AG09319 (cell line): ENCODE results near the gene CLECL1.

ENCODE experiments used
- DNase-seq: peaks from one replicate; pipeline ENCODE4 v3.0.0-alpha.2; 2010; ENCODE audit warnings: low read depth; ENCODE audit errors: extremely low read depth
- TF ChIP-seq, protein P1 (sequence below): IDR thresholded peaks from 2 replicates; pipeline ENCODE4 v1.5.1; 2011; ENCODE audit warnings: low read depth, mild to moderate bottlenecking, inconsistent platforms, low read length, moderate library complexity

The CLECL1 gene

DNA sequence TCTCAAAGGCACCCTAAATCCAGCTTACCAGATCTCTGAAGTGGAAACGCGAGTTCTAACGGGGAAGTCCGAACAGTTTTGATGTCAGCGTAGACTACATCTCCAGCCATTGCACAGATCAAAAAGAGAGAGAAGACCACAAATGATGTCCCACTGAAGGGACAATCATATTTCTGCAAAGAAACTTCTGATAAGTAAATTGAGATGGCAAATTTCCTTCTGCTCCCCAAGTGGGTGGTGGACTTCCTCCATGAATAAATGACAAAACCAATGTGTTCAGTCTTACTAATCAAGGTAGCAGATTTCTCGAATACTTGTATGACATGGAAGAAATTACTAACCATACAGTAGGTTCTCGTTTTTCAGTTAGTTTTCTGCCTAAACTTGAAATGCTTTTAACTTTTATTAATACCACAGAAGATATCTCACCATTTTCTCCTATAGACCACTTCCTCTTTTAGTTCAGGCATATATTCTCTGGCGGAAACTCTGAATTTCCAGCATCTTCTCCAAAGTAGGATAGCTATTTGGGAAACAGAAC is at the start of gene CLECL1:
Gene CLECL1, minus strand, starts transcription at position 177 of the 541 bp plus-strand sequence.
- no peak for DNase-seq
- TF ChIP-seq, protein P1, sequence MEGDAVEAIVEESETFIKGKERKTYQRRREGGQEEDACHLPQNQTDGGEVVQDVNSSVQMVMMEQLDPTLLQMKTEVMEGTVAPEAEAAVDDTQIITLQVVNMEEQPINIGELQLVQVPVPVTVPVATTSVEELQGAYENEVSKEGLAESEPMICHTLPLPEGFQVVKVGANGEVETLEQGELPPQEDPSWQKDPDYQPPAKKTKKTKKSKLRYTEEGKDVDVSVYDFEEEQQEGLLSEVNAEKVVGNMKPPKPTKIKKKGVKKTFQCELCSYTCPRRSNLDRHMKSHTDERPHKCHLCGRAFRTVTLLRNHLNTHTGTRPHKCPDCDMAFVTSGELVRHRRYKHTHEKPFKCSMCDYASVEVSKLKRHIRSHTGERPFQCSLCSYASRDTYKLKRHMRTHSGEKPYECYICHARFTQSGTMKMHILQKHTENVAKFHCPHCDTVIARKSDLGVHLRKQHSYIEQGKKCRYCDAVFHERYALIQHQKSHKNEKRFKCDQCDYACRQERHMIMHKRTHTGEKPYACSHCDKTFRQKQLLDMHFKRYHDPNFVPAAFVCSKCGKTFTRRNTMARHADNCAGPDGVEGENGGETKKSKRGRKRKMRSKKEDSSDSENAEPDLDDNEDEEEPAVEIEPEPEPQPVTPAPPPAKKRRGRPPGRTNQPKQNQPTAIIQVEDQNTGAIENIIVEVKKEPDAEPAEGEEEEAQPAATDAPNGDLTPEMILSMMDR, result no peak

DNA sequence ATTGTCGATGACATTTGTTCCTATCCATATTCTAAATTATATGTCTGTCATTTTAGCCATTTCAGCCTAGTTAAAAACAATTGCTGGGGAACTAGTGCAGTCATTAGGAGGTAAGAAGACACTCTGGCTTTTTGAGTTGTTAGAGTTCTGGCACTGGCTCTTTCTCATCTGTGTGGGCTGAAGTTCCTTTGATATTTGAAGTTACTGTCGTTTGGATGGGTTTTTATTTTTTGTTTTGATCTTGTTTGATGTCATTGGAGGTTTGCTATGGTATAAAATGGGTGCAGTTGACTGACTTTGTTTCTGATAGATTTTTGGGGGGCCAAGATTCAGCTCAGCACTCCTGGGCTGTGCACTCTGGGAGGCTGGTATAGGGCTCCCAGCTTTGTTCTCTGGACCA is 48.5 kb upstream of the CLECL1 start:
- TF ChIP-seq, protein P1, result no peak
- DNase-seq, result no peak

DNA sequence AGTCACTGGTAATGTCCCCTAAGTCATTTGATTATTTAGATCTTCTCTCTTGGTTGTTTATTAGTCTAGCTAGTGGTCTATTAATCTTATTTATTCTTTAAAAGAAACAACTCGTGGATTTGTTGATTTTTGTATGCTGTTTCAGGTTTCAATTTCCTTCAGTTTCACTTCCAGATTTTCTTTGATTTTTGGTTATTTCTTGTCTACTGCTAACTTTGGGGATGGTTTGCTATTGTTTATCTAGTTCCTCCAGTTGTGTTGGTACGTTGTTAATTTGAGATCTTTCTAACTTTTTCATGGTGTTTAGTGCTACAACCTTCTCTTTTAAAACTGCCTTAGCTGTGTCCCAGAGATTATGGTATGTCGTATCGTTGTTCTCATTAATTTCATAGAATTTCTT is 46.3 kb upstream of the CLECL1 start:
- TF ChIP-seq, protein P1, result no peak
- DNase-seq, result no peak

DNA sequence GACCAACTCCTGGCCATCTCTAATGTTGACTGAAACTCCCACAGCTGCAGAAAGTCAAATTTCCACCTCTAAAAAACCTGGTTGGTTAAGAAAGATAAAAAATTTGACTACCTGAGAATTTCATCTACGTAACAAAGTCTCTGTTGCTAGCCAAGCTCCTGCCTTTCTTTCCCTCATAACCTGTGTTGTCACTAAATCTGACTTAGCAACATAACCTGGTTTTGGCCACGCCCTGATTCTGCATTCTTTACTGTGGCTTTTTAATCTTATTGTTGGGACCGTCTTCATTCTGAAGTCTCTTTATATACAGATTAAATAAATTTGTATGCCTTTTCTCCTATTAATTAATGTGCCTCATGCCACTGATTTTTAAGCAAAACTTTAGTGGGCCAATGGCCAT is 43.9 kb upstream of the CLECL1 start:
- TF ChIP-seq, protein P1, result no peak
- no peak for DNase-seq

DNA sequence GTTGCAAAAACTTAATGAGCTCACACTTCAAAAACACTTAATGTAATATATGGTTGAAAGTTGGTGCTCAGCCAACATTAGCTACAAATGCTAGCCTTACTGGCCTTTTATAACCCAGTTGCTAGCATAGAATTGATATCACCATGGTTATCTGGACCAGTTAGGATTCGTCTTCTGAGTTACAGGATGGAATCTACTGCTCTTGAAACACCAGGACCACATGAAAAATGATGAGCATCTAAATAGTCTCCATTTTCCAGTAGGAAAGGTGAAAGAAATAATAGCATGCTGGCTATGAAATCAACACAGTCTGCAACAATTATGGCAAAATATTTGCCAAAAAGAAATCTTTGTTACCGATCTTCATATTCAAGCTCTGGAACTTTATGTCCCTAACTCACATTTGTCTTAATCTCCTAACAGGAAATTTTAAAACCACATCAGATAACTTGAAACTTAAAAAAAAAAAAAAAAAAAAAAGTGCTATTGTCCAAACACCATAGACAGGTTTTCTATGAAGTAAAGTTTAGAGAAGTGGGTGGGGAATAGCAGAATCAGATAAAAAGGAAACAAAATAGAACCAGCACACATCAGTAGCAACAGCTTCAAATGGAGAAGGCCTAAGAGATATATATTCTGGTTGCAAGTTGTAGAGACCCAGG is 40.5 kb upstream of the CLECL1 start:
- TF ChIP-seq, protein P1, result no peak
- DNase-seq, result no peak

DNA sequence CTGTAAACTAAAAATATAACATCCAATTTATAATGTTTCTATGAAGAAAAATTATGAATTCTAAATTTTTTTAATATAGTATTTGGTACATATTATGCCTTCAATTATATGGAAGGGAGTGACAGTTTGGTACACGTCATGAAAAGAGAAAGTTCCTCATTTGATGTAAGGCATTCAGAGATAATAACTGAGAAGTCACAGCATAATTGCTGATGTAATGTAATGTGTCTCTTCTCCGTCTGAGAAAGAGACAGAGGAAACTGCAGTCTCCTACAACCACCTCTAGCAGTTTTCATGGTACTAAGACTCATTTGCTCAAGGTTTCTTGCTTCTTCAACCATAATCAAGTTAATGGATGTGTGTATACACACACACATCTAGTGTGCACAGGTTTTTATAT is 30.1 kb upstream of the CLECL1 start:
- TF ChIP-seq, protein P1, result no peak

DNA sequence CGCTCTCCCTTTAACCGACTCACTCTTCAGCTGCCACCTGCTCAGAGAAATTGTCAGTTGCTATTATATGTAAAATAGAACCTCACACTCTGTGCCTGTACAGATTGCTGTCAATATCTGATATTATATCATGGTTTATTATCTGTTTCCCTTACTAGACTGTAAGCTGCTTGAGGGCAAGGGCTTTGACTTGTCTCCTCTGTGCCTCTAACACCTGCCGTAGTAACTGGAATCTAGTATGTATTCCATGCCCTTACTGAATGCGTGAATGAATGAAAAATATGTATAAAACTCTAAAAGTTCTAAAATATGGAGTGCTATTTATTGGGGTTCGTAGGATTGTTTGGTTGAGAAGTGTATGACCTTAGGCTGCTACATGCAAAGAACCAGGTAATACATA is 29.5 kb upstream of the CLECL1 start:
- TF ChIP-seq, protein P1, result no peak
- no peak for DNase-seq

More for the DNA sequence above, 30.1 kb upstream of the CLECL1 start:
- no peak for DNase-seq
